Mucosa of descending colon (tissue), 3 donors: ENCODE data around the gene NUCKS1. TPM values are rescaled to one million over a fixed set of nuclear protein-coding genes. Genes with fewer than 3 reads are reported as not detected.

Experiments
- ATAC-seq: fragments of 200-7000 bp; cut with Tn5 transposase; one replicate; pipeline ENCODE4 v1.9.1; 2020; ENCODE audit warnings: mild to moderate bottlenecking, moderate library complexity
- DNase-seq, 3 donors: peaks; one replicate each; pipeline ENCODE4 v3.0.0-alpha.2; 2020
- H3K36me3 ChIP-seq: fragments of 200-600 bp; one replicate; pipeline ENCODE4 v1.8.0; 2021; ENCODE audit warnings: low read depth, mild to moderate bottlenecking
- H3K4me1 ChIP-seq: fragments of 200-600 bp; one replicate; pipeline ENCODE4 v1.8.0; 2021; ENCODE audit warnings: low read depth, mild to moderate bottlenecking
- H3K4me3 ChIP-seq: fragments of 200-600 bp; one replicate; pipeline ENCODE4 v1.8.0; 2021; ENCODE audit warnings: mild to moderate bottlenecking
- H3K9me3 ChIP-seq: fragments of 200-600 bp; one replicate; pipeline ENCODE4 v1.8.0; 2021; ENCODE audit warnings: mild to moderate bottlenecking
- CTCF ChIP-seq: fragments of 200-600 bp; IDR thresholded peaks from one replicate; pipeline ENCODE4 v1.8.0; 2022; ENCODE audit warnings: antibody characterized with exemption, mild to moderate bottlenecking
- intact Hi-C, 2 donors: fragments of 100-400 bp; cut with DNase I in 1 of 2; cut with micrococcal nuclease in 1 of 2; formaldehyde crosslinking; loops; one replicate each; pipeline versions ENCODE4 v1.11.0 to v1.11.1; 2022; cut with DNase I, micrococcal nuclease
- long read RNA-seq, 2 donors: library from polyadenylated mRNA; unstranded; transcript quantifications; one replicate each; pipeline ENCODE4 v2.0.0, GENCODE V29; 2019 to 2021
- total RNA-seq, 3 donors: library from RNA; stranded (reverse); fragmentation: NEBNext Ultra II Directional in 2 of 3; extraction: Animal tissue kit (Norgen Biotek cat#: 25700) in 2 of 3; gene quantifications; one replicate each; pipeline versions ENCODE4 v1.2.1 to v1.2.4, GENCODE V29; 2021 to 2023
- donor health status: DM: no; HTN: no; CAD: no; lungs with moderate emphysema.
- donor health status: DM: no; HTN: no; CAD: no.
- donor health status: DM: no; HTN: yes; CAD: no.

The NUCKS1 gene, protein sequence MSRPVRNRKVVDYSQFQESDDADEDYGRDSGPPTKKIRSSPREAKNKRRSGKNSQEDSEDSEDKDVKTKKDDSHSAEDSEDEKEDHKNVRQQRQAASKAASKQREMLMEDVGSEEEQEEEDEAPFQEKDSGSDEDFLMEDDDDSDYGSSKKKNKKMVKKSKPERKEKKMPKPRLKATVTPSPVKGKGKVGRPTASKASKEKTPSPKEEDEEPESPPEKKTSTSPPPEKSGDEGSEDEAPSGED
- 100 to 1,000 TPM in 2 of 3 donors, 10 to 100 TPM in 1; 52.7 to 140 (median 103) TPM for total RNA-seq
- long read RNA-seq, donor 1, full-length matches to known transcripts, result 1 of 34 reads
- long read RNA-seq, donor 1, partial matches to known transcripts, result 9 of 34 reads
- long read RNA-seq, donor 1, other reads (novel, unspliced or antisense), result 24 of 34 reads
- long read RNA-seq, donor 2, partial matches to known transcripts, result 2 of 15 reads
- long read RNA-seq, donor 2, other reads (novel, unspliced or antisense), result 13 of 15 reads

GRCh38 chr1:205750138-205751035, at the start of gene NUCKS1:
Gene NUCKS1 (minus strand): TSS chr1:205750182. CDS start chr1:205749973, 209 bp downstream.
- peak; percentile 86 for ATAC-seq
- peak; percentile 96 to 99 (median 98) for DNase-seq
- H3K4me1 ChIP-seq, result peaks cover 17% of the 10 kb centered on the region
- H3K9me3 ChIP-seq, result no peaks in the 10 kb centered on the region
- H3K36me3 ChIP-seq, result no peaks in the 10 kb centered on the region
- no peak for TF ChIP-seq CTCF
- H3K4me3 ChIP-seq, result peak within 1 kb of the TSS; percentile 65
- intact Hi-C loops, result no loop called here

DNA sequence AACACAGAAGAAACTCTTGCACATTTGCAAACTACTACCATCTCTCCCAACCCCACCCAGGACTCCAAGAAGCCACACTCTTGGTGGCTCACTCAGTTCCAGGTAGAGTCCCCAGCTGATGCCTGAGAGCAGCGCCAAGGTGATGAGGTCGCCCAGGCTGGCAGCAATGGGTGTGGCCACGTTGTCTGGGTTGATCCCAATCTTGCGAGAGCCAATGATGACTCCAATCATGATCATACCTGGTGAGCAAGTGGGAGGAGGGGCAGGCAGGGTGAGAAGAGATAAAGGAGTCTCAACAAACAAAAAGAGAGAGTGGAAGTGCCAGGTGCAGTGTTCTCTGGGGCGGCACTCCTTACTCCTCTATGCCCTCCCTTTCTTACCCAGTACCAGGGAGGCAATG, 48.6 kb upstream of the NUCKS1 start:
- no peak for TF ChIP-seq CTCF
- intact Hi-C loops, result loop anchor here in 1 of 2 donors (10.0 kb wide), 2 partner anchors 116 to 306 kb away; no protein-coding TSS in a partner anchor
- DNase-seq, result no peak
- Histone ChIP-seq H3K36me3 (no peaks in the 10 kb centered on the region), H3K9me3 (no peaks in the 10 kb centered on the region), H3K4me3 (no peak overlapping the region), H3K4me1 (no peaks in the 10 kb centered on the region)
- peak; percentile 36 for ATAC-seq

- ATAC-seq (no peak), DNase-seq (no peak)
- no peaks in the 10 kb centered on the region for H3K4me1 ChIP-seq
- no peaks in the 10 kb centered on the region for H3K36me3 ChIP-seq
- H3K4me3 ChIP-seq, result no peak overlapping the region
- intact Hi-C loops, result loop anchor here in 1 of 2 donors (10.0 kb wide), 2 partner anchors 118 to 308 kb away; no protein-coding TSS in a partner anchor
- TF ChIP-seq CTCF, result no peak
- no peaks in the 10 kb centered on the region for H3K9me3 ChIP-seq
Observed at GRCh38 chr1:205797168-205797567, 47.2 kb upstream of the NUCKS1 start.

DNA sequence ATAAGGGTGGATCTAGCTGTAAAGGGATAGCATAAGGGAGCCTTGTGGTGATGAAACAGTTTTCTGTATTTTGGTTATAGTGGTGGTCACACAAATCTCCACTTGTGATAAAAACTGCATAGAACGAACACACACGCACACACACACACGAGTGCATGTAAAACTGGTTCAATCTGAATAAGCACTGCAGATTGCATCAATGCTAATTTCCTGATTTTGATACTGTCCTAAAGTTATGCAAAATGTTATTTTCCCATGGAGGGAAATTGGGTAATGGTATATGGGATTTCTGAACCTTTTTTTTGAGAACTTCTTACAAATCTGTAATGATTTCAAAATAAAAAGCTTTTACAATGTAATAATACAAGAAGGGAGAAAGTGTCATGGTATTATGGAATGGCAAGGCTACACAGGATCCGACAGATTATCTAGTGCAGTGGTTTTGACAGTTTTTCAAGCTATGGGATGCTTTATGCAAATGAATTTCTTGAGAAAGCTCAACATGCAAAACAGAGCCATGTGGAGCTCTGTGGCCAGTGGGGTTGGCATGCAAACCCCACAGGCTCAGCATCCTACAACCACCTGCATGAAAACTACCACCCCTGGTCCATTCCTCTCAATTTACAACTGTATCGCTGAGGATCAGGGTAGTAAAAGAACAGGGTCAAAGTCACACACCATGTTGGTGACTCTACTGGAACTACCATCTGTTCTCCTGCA, 44.2 kb upstream of the NUCKS1 start:
- TF ChIP-seq CTCF, result no peak
- DNase-seq, result no peak
- Histone ChIP-seq H3K9me3 (no peaks in the 10 kb centered on the region), H3K4me1 (no peaks in the 10 kb centered on the region), H3K4me3 (no peak overlapping the region), H3K36me3 (no peaks in the 10 kb centered on the region)
- no peak for ATAC-seq
- intact Hi-C loops, result loop anchor here (5.0 to 10.0 kb wide), 3 partner anchors 121 to 311 kb away; no protein-coding TSS in a partner anchor
